ENCODE results near the gene IL36B.

The IL36B gene

DNA sequence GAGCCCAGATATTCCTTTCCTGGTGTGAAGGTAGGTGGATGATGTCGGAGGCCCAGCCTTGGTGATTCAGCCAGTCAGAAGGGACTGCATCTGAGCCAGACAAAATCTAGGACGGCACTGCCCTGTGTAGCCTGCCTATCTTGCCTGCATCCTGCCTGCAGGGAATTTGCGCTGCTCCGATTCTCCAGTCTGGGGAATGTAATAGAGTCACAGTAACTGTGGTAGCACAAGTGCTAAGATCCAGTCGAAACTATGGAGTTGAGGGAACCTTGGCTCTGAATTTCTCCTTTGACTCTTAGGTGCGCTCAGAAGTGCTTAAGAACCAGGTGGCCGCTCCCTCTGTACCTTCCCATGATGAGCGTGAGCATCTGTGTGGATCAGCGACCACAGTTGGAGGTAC is 15.9 kb downstream of the IL36B start:
- DNase-seq (ENCODE audit: low read depth): no peak
- no peak for TF ChIP-seq CTCF (conservative IDR thresholded peaks at IDR 0.05; ENCODE audit: low read depth, low read length)
- H3K4me3 ChIP-seq (ENCODE audit: low read length): no peak overlapping the region

GRCh38 chr2:113034016-113034415 is 18.7 kb downstream of the IL36B start:
- no peak for TF ChIP-seq CTCF (conservative IDR thresholded peaks at IDR 0.05; ENCODE audit: low read depth, low read length)

GRCh38 chr2:113032737-113033136 is 19.9 kb downstream of the IL36B start:
- TF ChIP-seq CTCF (conservative IDR thresholded peaks at IDR 0.05; ENCODE audit: low read depth, low read length): no peak
- DNase-seq (ENCODE audit: low read depth): no peak
- no peak overlapping the region for H3K4me3 ChIP-seq (ENCODE audit: low read length)

More at GRCh38 chr2:113034016-113034415, 18.7 kb downstream of the IL36B start:
- no peak for DNase-seq (ENCODE audit: low read depth)
- H3K4me3 ChIP-seq (ENCODE audit: low read length): no peak overlapping the region

DNA sequence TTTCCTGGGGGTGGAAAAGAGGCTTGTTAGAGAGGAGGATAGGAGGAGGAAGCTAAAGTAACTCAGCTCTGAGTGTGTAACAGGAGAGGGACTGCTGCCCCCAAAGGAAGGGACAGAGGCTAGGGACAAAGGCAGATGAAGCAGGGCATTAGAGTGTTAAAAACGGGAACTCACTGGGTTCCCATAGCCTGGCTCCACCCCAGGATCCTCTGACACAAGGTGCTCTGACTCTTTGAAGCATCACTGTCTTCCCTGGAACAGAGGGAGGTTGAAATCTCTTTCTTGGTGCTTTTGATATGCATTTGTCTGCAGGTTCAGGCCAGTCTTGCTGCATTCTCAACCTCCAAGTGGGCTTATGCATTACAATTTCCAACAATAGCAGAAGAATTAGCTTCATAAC is 24.6 kb downstream of the IL36B start:
- no peak overlapping the region for H3K4me3 ChIP-seq (ENCODE audit: low read length)
- DNase-seq (ENCODE audit: low read depth): no peak
- no peak for TF ChIP-seq CTCF (conservative IDR thresholded peaks at IDR 0.05; ENCODE audit: low read depth, low read length)

DNA sequence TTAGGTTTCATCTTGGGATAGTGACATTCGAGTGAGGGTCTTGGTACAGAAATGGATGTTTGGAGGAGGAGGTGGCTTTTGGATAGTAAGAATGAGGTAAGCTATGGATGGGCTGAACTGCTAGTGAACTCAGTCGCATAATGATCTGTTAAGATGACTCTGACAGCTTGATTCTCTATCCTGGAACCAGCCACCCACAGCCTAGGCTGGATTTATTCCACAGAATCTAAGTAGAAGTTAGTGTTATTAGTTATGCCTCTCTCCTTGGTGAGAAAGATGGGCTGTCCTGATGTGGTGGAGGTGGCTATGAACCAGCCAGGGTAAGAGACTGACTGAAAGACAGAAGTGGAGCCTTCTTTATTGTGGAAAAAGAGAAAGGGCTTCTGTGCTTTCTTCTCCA is 25.0 kb downstream of the IL36B start:
- no peak for DNase-seq (ENCODE audit: low read depth)
- TF ChIP-seq CTCF (conservative IDR thresholded peaks at IDR 0.05; ENCODE audit: low read depth, low read length): no peak
- H3K4me3 ChIP-seq (ENCODE audit: low read length): no peak overlapping the region

- no peak overlapping the region for H3K4me3 ChIP-seq (ENCODE audit: low read length)
- no peak for TF ChIP-seq CTCF (conservative IDR thresholded peaks at IDR 0.05; ENCODE audit: low read depth, low read length)
- no peak for DNase-seq (ENCODE audit: low read depth)
These were observed 26.9 kb downstream of the IL36B start for GRCh38 chr2:113025737-113026136.

- H3K4me3 ChIP-seq (ENCODE audit: low read length): no peak overlapping the region
- no peak for TF ChIP-seq CTCF (conservative IDR thresholded peaks at IDR 0.05; ENCODE audit: low read depth, low read length)
- no peak for DNase-seq (ENCODE audit: low read depth)
These were observed 27.9 kb downstream of the IL36B start for GRCh38 chr2:113024764-113025163.
